ENCODE results near the gene TANGO6.
A peak's percentile ranks its signal among the peaks of the same experiment; 100 is the strongest.

Gene TANGO6

DNA sequence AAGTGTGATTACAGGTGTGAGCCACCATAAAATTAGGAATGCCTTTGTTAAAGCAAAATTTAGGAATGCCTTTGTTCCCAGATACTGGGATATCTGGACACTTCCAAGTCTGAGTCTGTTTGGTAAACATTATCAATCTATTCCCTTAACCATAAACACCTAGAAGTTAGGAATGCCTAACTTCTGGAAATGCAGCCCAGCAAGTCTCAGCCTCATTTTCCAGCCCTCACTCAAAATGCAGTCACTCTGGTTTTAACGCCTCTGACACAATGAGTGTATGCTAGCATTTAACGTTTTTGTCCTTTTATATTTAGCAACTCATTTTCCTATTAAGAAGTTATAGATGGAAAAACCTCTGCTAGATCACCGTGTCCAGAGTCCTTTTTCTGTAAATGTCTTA lies 227.7 kb downstream of the TANGO6 start:
- H3K4me3 ChIP-seq (ENCODE audit: severe bottlenecking) = no peak overlapping the region
- no peak for ATAC-seq (ENCODE audit: low read depth)
- no peaks in the 10 kb centered on the region for H3K9me3 ChIP-seq (ENCODE audit: severe bottlenecking)
- no peak for TF ChIP-seq CTCF (IDR thresholded peaks at IDR 0.05; ENCODE audit: poor library complexity, severe bottlenecking)
- H3K27me3 ChIP-seq (ENCODE audit: insufficient read depth, poor library complexity, severe bottlenecking) = no peaks in the 10 kb centered on the region
- no peaks in the 10 kb centered on the region for H3K36me3 ChIP-seq (ENCODE audit: low read depth)
- H3K4me1 ChIP-seq (ENCODE audit: insufficient read depth, poor library complexity, severe bottlenecking) = peaks cover 30% of the 10 kb centered on the region
- no peak overlapping the region for H3K27ac ChIP-seq (ENCODE audit: poor library complexity, severe bottlenecking)
- DNase-seq (ENCODE audit: low spot score) = no peak

DNA sequence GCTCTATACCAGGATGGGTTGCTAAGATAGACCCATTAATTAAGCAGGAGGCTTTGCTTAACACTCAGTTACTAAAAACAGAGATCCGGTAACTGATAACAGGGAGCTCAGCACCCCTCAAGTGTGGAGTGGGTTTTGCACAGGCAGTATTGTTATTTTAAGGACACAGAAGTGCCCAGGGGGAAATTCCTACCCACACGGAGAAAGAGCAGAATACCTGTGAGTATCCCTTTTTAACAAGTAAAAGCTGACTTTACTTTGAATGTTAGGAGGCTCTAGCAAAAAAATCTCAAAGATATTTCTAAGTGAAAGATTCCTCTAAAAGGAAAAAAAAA lies 229.3 kb downstream of the TANGO6 start:
- no peak for DNase-seq (ENCODE audit: low spot score)
- no peak for ATAC-seq (ENCODE audit: low read depth)
- Histone ChIP-seq H3K4me3 (ENCODE audit: severe bottlenecking) (no peak overlapping the region), H3K4me1 (ENCODE audit: insufficient read depth, poor library complexity, severe bottlenecking) (peaks cover 41% of the 10 kb centered on the region), H3K9me3 (ENCODE audit: severe bottlenecking) (no peaks in the 10 kb centered on the region), H3K36me3 (ENCODE audit: low read depth) (no peaks in the 10 kb centered on the region), H3K27me3 (ENCODE audit: insufficient read depth, poor library complexity, severe bottlenecking) (no peaks in the 10 kb centered on the region), H3K27ac (ENCODE audit: poor library complexity, severe bottlenecking) (peak overlapping the region; percentile 92)
- TF ChIP-seq CTCF (IDR thresholded peaks at IDR 0.05; ENCODE audit: poor library complexity, severe bottlenecking) = no peak

DNA sequence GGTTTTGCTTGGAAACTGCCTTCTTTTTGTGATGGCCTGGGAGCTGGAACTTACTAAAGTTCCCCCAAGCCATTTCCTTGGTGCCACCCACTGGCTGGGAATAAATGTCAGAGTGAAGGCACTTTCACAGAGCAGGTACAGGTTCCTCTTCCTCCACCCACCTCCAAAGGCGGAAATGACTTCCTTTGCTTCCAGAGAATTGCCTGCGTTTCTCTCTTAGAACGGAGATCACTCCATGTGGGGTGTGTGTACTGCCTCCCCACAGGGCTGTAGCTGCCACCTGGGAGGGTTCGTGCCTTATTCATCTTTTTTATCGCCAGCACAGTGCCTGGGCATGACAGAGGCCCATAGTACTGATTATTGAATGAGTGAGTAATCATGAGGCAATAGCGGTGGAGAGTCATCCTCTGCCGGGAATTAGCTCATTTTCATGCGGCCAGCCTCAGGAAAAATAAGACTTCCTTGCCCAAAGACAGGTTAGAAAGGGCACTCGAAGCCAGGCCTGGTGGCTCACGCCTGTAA lies 229.9 kb downstream of the TANGO6 start:
- Histone ChIP-seq H3K27ac (ENCODE audit: poor library complexity, severe bottlenecking) (peak overlapping the region; percentile 92), H3K4me1 (ENCODE audit: insufficient read depth, poor library complexity, severe bottlenecking) (peaks cover 42% of the 10 kb centered on the region), H3K36me3 (ENCODE audit: low read depth) (no peaks in the 10 kb centered on the region), H3K9me3 (ENCODE audit: severe bottlenecking) (no peaks in the 10 kb centered on the region), H3K27me3 (ENCODE audit: insufficient read depth, poor library complexity, severe bottlenecking) (no peaks in the 10 kb centered on the region), H3K4me3 (ENCODE audit: severe bottlenecking) (no peak overlapping the region)
- peak; percentile 32 for TF ChIP-seq CTCF (IDR thresholded peaks at IDR 0.05; ENCODE audit: poor library complexity, severe bottlenecking)
- DNase-seq (ENCODE audit: low spot score) (peak; percentile 93), ATAC-seq (ENCODE audit: low read depth) (peak; percentile 99)

DNA sequence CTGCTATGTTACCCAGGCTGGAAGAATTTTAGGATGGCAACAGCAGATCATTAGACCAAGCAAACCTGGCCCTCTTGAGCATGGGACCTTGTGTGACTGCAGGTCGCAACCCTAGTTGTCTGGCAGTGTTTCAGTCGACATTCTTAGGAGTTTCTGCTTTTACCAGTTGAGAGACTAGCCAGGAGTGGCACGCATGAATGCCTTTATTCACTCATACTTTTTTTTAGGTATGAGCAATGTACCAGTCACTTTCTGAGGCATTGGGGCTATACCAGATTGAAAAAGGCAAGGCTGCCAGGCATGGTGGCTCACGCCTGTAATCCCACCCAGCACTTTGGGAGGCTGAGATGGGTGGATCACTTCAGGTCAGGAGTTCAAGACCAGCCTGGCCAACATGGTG lies 233.9 kb downstream of the TANGO6 start:
- peak; percentile 63 for ATAC-seq (ENCODE audit: low read depth)
- Histone ChIP-seq H3K36me3 (ENCODE audit: low read depth) (no peaks in the 10 kb centered on the region), H3K27ac (ENCODE audit: poor library complexity, severe bottlenecking) (peak overlapping the region; percentile 64), H3K9me3 (ENCODE audit: severe bottlenecking) (no peaks in the 10 kb centered on the region), H3K4me3 (ENCODE audit: severe bottlenecking) (no peak overlapping the region), H3K27me3 (ENCODE audit: insufficient read depth, poor library complexity, severe bottlenecking) (no peaks in the 10 kb centered on the region), H3K4me1 (ENCODE audit: insufficient read depth, poor library complexity, severe bottlenecking) (peaks cover 35% of the 10 kb centered on the region)
- TF ChIP-seq CTCF (IDR thresholded peaks at IDR 0.05; ENCODE audit: poor library complexity, severe bottlenecking) = no peak
- peak; percentile 74 for DNase-seq (ENCODE audit: low spot score)

- DNase-seq (ENCODE audit: low spot score) = no peak
- Histone ChIP-seq H3K4me3 (ENCODE audit: severe bottlenecking) (no peak overlapping the region), H3K36me3 (ENCODE audit: low read depth) (no peaks in the 10 kb centered on the region), H3K27me3 (ENCODE audit: insufficient read depth, poor library complexity, severe bottlenecking) (no peaks in the 10 kb centered on the region), H3K4me1 (ENCODE audit: insufficient read depth, poor library complexity, severe bottlenecking) (peaks cover 27% of the 10 kb centered on the region), H3K27ac (ENCODE audit: poor library complexity, severe bottlenecking) (peak overlapping the region; percentile 64), H3K9me3 (ENCODE audit: severe bottlenecking) (no peaks in the 10 kb centered on the region)
- no peak for ATAC-seq (ENCODE audit: low read depth)
- no peak for TF ChIP-seq CTCF (IDR thresholded peaks at IDR 0.05; ENCODE audit: poor library complexity, severe bottlenecking)
These were observed 234.7 kb downstream of the TANGO6 start for GRCh38 chr16:69078073-69078472.
